HG03520 (cell line): ENCODE data around the gene IL18BP.

ENCODE experiments used
- ATAC-seq: cut with Tn5 transposase; IDR thresholded peaks from one replicate; pipeline ENCODE4 v1.9.1; 2021; ENCODE audit warnings: mild to moderate bottlenecking, moderate library complexity; ENCODE audit not compliant: unreplicated experiment

Gene IL18BP

GRCh38 chr11:72040491-72041363, 42.0 kb downstream of the IL18BP start:
- ATAC-seq: no peak

DNA sequence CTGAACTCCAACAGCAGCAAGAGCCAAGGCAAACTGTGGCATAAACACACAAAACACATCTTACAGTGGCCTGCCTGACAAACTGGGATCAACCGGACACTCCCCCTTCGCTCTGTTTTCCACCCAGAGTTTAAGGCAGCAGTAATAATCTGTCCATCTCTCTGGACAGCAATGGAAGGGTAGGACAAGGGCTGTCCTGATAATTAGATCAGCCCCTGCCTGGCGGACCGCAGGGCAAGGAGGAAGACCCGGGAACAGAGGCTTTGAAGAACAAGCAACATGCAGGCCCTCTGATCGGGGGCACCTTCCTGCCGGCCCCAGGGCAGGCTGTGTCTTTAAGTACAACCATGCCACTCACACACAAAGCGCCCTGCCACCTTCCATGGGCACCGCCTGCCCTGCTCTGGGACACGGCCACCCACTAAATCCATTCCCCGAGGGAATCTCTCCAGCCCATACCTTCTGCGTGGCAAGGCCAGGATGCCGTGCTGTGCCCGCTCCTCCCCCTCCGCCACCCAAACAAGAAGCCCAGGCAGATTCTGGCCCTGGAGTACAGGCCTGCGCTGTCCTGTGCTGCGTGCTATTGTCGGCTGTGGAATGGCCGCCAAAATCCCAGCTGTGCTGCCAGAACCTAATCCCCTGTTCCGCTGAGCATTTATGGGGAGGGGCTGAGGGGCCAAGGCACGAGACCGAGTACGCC, 42.8 kb downstream of the IL18BP start:
- ATAC-seq: no peak

GRCh38 chr11:72042064-72042745, 43.5 kb downstream of the IL18BP start:
- no peak for ATAC-seq

GRCh38 chr11:72045849-72046248, 47.1 kb downstream of the IL18BP start:
- no peak for ATAC-seq

DNA sequence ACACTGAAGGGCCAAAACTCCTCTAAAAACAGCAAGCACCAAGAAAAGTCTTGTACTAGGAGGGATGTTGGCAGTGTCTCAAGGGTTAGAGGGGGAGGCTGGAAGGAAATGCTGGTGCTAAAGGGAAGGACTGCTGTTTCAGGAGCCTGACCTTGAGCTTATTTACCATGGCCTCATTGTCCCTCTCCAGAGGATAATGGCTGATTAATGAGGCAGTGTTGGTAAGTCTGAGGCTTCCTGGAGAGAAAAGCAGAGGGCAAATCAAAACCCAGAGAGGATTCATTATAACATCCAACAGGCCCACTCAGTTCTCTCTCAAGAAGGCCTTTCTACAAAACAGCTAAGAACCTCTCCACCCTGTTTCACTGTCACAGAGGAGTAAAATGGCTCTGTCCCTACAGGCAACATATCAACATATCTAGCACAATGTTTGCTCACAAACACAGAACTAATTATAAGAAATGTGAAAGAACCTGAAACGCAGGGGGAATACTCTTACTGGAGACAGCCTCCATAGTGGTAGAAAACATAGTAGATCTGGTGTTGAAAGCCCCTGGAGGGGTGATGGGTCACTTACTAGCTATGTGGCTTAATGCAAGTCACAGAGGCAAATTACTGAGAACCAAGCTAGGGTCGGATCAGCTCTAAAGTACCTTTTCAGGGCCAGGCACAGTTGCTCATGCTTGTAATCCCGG, 50.2 kb downstream of the IL18BP start:
- no peak for ATAC-seq
